Measurements from ENCODE around the gene EFNA2.

- TF ChIP-seq EP300 (IDR thresholded peaks at IDR 0.05): no peak
- TF ChIP-seq, protein P1, sequence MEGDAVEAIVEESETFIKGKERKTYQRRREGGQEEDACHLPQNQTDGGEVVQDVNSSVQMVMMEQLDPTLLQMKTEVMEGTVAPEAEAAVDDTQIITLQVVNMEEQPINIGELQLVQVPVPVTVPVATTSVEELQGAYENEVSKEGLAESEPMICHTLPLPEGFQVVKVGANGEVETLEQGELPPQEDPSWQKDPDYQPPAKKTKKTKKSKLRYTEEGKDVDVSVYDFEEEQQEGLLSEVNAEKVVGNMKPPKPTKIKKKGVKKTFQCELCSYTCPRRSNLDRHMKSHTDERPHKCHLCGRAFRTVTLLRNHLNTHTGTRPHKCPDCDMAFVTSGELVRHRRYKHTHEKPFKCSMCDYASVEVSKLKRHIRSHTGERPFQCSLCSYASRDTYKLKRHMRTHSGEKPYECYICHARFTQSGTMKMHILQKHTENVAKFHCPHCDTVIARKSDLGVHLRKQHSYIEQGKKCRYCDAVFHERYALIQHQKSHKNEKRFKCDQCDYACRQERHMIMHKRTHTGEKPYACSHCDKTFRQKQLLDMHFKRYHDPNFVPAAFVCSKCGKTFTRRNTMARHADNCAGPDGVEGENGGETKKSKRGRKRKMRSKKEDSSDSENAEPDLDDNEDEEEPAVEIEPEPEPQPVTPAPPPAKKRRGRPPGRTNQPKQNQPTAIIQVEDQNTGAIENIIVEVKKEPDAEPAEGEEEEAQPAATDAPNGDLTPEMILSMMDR (IDR thresholded peaks at IDR 0.05): no peak
- no peak for TF ChIP-seq SMC3 (IDR thresholded peaks at IDR 0.05)
These were observed 38.7 kb downstream of the EFNA2 start for GRCh38 chr19:1324249-1324805.

All from A549 (cell line).